Measurements from ENCODE around the gene SLMAP. TPM values are rescaled to one million over a fixed set of nuclear protein-coding genes. Genes with fewer than 3 reads are reported as not detected.

Gene SLMAP
- total RNA-seq, 2 donors from 2014 or later: 76.3 to 131 TPM

GRCh38 chr3:57810471-57811137 is 54.5 kb downstream of the SLMAP start:
- Histone ChIP-seq H3K27ac (no peak overlapping the region), H3K4me3 (no peak overlapping the region), H3K9me3 (no peaks in the 10 kb centered on the region), H3K27me3 (replicated peaks; ENCODE audit: insufficient read depth) (no peaks in the 10 kb centered on the region), H3K4me1 (replicated peaks) (no peaks in the 10 kb centered on the region), H3K36me3 (no peaks in the 10 kb centered on the region)
- intact Hi-C loops (cut with DNase I): no loop called here
- WGBS: 79% methylated on average over 9 of the region's 9 CpGs
- TF ChIP-seq POLR2A (IDR thresholded peaks at IDR 0.05) (no peak), POLR2AphosphoS5 (IDR thresholded peaks at IDR 0.05) (no peak), CTCF (IDR thresholded peaks at IDR 0.05) (no peak)
- no peak for DNase-seq (ENCODE audit: low spot score)

DNA sequence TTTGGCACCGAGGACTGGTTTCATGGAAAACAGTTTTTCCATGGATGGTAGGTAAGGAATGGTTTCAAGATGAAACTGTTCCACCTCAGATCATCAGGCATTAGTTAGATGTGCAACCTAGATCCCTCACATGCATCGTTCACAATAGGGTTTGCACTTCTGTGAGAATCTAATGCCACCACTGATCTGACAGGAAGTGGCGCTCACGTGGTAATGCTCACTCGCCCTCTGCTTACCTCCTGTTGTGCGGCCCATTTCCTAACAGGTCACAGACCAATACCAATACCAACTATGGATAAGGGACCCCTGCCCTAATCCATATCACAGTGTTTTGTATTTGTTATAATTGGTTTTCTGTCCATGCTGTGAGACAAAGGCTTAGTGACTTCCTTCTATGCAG is 58.9 kb downstream of the SLMAP start:
- TF ChIP-seq CTCF (IDR thresholded peaks at IDR 0.05) (no peak), POLR2A (IDR thresholded peaks at IDR 0.05) (no peak), POLR2AphosphoS5 (IDR thresholded peaks at IDR 0.05) (no peak)

GRCh38 chr3:57816471-57817095 is 60.5 kb downstream of the SLMAP start:
- H3K4me3 ChIP-seq: no peak overlapping the region
- H3K27me3 ChIP-seq (replicated peaks; ENCODE audit: insufficient read depth): no peaks in the 10 kb centered on the region
- H3K9me3 ChIP-seq: no peaks in the 10 kb centered on the region
- H3K27ac ChIP-seq: no peak overlapping the region
- no peak for TF ChIP-seq POLR2AphosphoS5 (IDR thresholded peaks at IDR 0.05)
- no peak for DNase-seq (ENCODE audit: low spot score)
- H3K36me3 ChIP-seq: no peaks in the 10 kb centered on the region
- intact Hi-C loops (cut with DNase I): no loop called here
- H3K4me1 ChIP-seq (replicated peaks): no peaks in the 10 kb centered on the region

More for the DNA sequence above, 58.9 kb downstream of the SLMAP start:
- Histone ChIP-seq H3K36me3 (no peaks in the 10 kb centered on the region), H3K27ac (no peak overlapping the region), H3K4me1 (replicated peaks) (no peaks in the 10 kb centered on the region), H3K9me3 (no peaks in the 10 kb centered on the region), H3K4me3 (no peak overlapping the region), H3K27me3 (replicated peaks; ENCODE audit: insufficient read depth) (no peaks in the 10 kb centered on the region)
- intact Hi-C loops (cut with DNase I): no loop called here
- 91% methylated on average over 6 of the region's 6 CpGs for WGBS
- DNase-seq (ENCODE audit: low spot score): no peak

GRCh38 chr3:57818772-57819171 is 62.7 kb downstream of the SLMAP start:
- Histone ChIP-seq H3K4me3 (no peak overlapping the region), H3K27me3 (replicated peaks; ENCODE audit: insufficient read depth) (no peaks in the 10 kb centered on the region), H3K4me1 (replicated peaks) (no peaks in the 10 kb centered on the region), H3K9me3 (no peaks in the 10 kb centered on the region), H3K27ac (no peak overlapping the region), H3K36me3 (no peaks in the 10 kb centered on the region)
- intact Hi-C loops (cut with DNase I): no loop called here
- TF ChIP-seq CTCF (IDR thresholded peaks at IDR 0.05): no peak
- TF ChIP-seq POLR2AphosphoS5 (IDR thresholded peaks at IDR 0.05): no peak
- no peak for TF ChIP-seq POLR2A (IDR thresholded peaks at IDR 0.05)
- DNase-seq (ENCODE audit: low spot score): no peak

GRCh38 chr3:57820479-57820878 is 64.4 kb downstream of the SLMAP start:
- 96% methylated on average over 6 of the region's 6 CpGs for WGBS
- intact Hi-C loops (cut with DNase I): loop anchor here (10.0 kb wide), 1 partner anchor 56 kb away; no protein-coding TSS in a partner anchor
- H3K4me1 ChIP-seq (replicated peaks): no peaks in the 10 kb centered on the region
- H3K36me3 ChIP-seq: no peaks in the 10 kb centered on the region
- H3K27me3 ChIP-seq (replicated peaks; ENCODE audit: insufficient read depth): no peaks in the 10 kb centered on the region
- H3K27ac ChIP-seq: no peak overlapping the region
- no peaks in the 10 kb centered on the region for H3K9me3 ChIP-seq
- no peak for DNase-seq (ENCODE audit: low spot score)
- no peak for TF ChIP-seq POLR2A (IDR thresholded peaks at IDR 0.05)
- no peak for TF ChIP-seq CTCF (IDR thresholded peaks at IDR 0.05)
- TF ChIP-seq POLR2AphosphoS5 (IDR thresholded peaks at IDR 0.05): no peak
- H3K4me3 ChIP-seq: no peak overlapping the region

All from prostate gland (tissue), 2 donors.